Ascending aorta (tissue), 2 donors: Measurements from ENCODE around the gene AGAP5. TPM values are rescaled to one million over a fixed set of nuclear protein-coding genes. Genes with fewer than 3 reads are reported as not detected.
"Not testable (repeated sequence)": the region's sequence is repeated elsewhere in the genome, so short reads cannot be mapped to it uniquely, and the experiment has no call there.

Source experiments
- DNase-seq, 2 donors: peaks; one replicate each; pipeline ENCODE4 v3.0.0-alpha.2; 2019; ENCODE audit warnings: low spot score in 2 of 2
- H3K27ac ChIP-seq, 2 donors: fragments of 200-600 bp; sonication (generic); one replicate each; pipeline ENCODE4 v1.5.1; 2016 to 2017; ENCODE audit warnings: mild to moderate bottlenecking in 1 of 2
- H3K27me3 ChIP-seq: fragments of 200-600 bp; sonication (generic); one replicate; pipeline ENCODE4 v1.5.1; 2017
- H3K36me3 ChIP-seq, 2 donors: fragments of 200-600 bp; sonication (generic); one replicate each; pipeline ENCODE4 v1.5.1; 2016
- H3K4me1 ChIP-seq, 2 donors: fragments of 200-600 bp; sonication (generic); one replicate each; pipeline ENCODE4 v1.5.1; 2016 to 2017; ENCODE audit warnings: mild to moderate bottlenecking in 1 of 2
- H3K4me3 ChIP-seq, 2 donors: fragments of 200-600 bp; sonication (generic); one replicate each; pipeline ENCODE4 v1.5.1; 2016 to 2017; ENCODE audit warnings: mild to moderate bottlenecking in 1 of 2
- H3K9me3 ChIP-seq, 2 donors: fragments of 200-600 bp; sonication (generic); one replicate each; pipeline ENCODE4 v1.5.1; 2016
- CTCF ChIP-seq, 3 experiments: fragments of 200-600 bp in 2 of 3; fragments of 450-650 bp in 1 of 3; sonication (generic) in 2 of 3; IDR thresholded peaks; one replicate each; pipeline ENCODE4 v1.5.1; 2016 to 2019; ENCODE audit warnings: antibody characterized with exemption in 3 of 3, mild to moderate bottlenecking in 1 of 3, moderate library complexity in 1 of 3
- intact Hi-C: fragments of 100-400 bp; cut with DNase I; formaldehyde crosslinking; loops from one replicate; pipeline ENCODE4 v1.15.1; 2023
- total RNA-seq: library from RNA; depleted of rRNA; stranded (reverse); fragments of >200 nt; gene quantifications from one replicate; pipeline ENCODE4 v1.1.0, GENCODE V29; 2016

Gene AGAP5
- total RNA-seq, result 0.32 TPM

- H3K4me1 ChIP-seq, H3K4me3 ChIP-seq, DNase-seq, intact Hi-C loops, H3K9me3 ChIP-seq, H3K27ac ChIP-seq, H3K27me3 ChIP-seq, H3K36me3 ChIP-seq: not testable (repeated sequence)
These were observed at the start of gene AGAP5 for GRCh38 chr10:73697675-73698159. TSS of gene AGAP5 (minus strand) at chr10:73698109. CDS start at chr10:73697755, 354 bp downstream.

- peak in 1 of 2 donors; percentile 50 for DNase-seq
- TF ChIP-seq CTCF (IDR thresholded peaks at IDR 0.05), result no peak
- peaks cover 49 to 51% of the 10 kb centered on the region in 2 donors for H3K36me3 ChIP-seq
- no peak overlapping the region for H3K4me3 ChIP-seq
- intact Hi-C loops, result loop anchor here (10.0 kb wide), 1 partner anchor 502 kb away; the partner anchor contains the start of gene DNAJC9
- H3K4me1 ChIP-seq, result peaks cover 12 to 27% of the 10 kb centered on the region in 2 donors
- no peaks in the 10 kb centered on the region for H3K9me3 ChIP-seq
- no peaks in the 10 kb centered on the region for H3K27me3 ChIP-seq
- no peak overlapping the region for H3K27ac ChIP-seq
These were observed 48.8 kb upstream of the AGAP5 start for GRCh38 chr10:73746721-73747120.

GRCh38 chr10:73744664-73744975 lies 46.7 kb upstream of the AGAP5 start:
- no peak for TF ChIP-seq CTCF (IDR thresholded peaks at IDR 0.05)
- H3K4me1 ChIP-seq, result peaks cover 12 to 25% of the 10 kb centered on the region in 2 donors
- intact Hi-C loops, result loop anchor here (1.0 to 10.0 kb wide), 4 partner anchors 28 to 500 kb away; partner anchors contain the start of genes DNAJC9, NDST2 and ZSWIM8

GRCh38 chr10:73743905-73744663 lies 46.2 kb upstream of the AGAP5 start, which contains the start of gene SEC24C:
TSS of gene SEC24C (plus strand) at chr10:73744372. CDS start at chr10:73746833, 2,461 bp downstream.
- H3K27ac ChIP-seq, result peak within 1 kb of the TSS; percentile 95 to 96
- peak within 1 kb of the TSS; percentile 73 to 82 for H3K4me3 ChIP-seq
- no peaks in the 10 kb centered on the region for H3K27me3 ChIP-seq
- TF ChIP-seq CTCF (IDR thresholded peaks at IDR 0.05), result no peak
- intact Hi-C loops, result loop anchor here (1.0 to 10.0 kb wide), 4 partner anchors 28 to 499 kb away; partner anchors contain the start of genes DNAJC9, NDST2 and ZSWIM8
- no peaks in the 10 kb centered on the region for H3K9me3 ChIP-seq
- DNase-seq, result peak; percentile 87 to 98
- peaks cover 12 to 25% of the 10 kb centered on the region in 2 donors for H3K4me1 ChIP-seq
- H3K36me3 ChIP-seq, result peaks cover 27 to 28% of the 10 kb centered on the region in 2 donors

More at GRCh38 chr10:73744664-73744975, 46.7 kb upstream of the AGAP5 start:
- peaks cover 28 to 33% of the 10 kb centered on the region in 2 donors for H3K36me3 ChIP-seq
- DNase-seq, result peak in 1 of 2 donors; percentile 78
- H3K27ac ChIP-seq, result peak overlapping the region; percentile 95 to 96
- no peaks in the 10 kb centered on the region for H3K27me3 ChIP-seq
- H3K4me3 ChIP-seq, result peak overlapping the region; percentile 73 to 82
- no peaks in the 10 kb centered on the region for H3K9me3 ChIP-seq

GRCh38 chr10:73743327-73743904 lies 45.5 kb upstream of the AGAP5 start:
- DNase-seq, result no peak
- Histone ChIP-seq H3K4me1 (peaks cover 12 to 25% of the 10 kb centered on the region in 2 donors), H3K27ac (peak overlapping the region; percentile 95 to 96), H3K27me3 (no peaks in the 10 kb centered on the region), H3K36me3 (peaks cover 21% of the 10 kb centered on the region in 2 donors), H3K4me3 (peak overlapping the region; percentile 73 to 82), H3K9me3 (no peaks in the 10 kb centered on the region)
- TF ChIP-seq CTCF (IDR thresholded peaks at IDR 0.05), result no peak
- intact Hi-C loops, result loop anchor here (10.0 kb wide), 1 partner anchor 499 kb away; the partner anchor contains the start of gene DNAJC9

- peaks cover 12 to 25% of the 10 kb centered on the region in 2 donors for H3K4me1 ChIP-seq
- no peaks in the 10 kb centered on the region for H3K9me3 ChIP-seq
- intact Hi-C loops, result loop anchor here (10.0 kb wide), 1 partner anchor 498 kb away; the partner anchor contains the start of gene DNAJC9
- peak overlapping the region in 1 of 2 donors; percentile 95 for H3K27ac ChIP-seq
- peak overlapping the region in 1 of 2 donors; percentile 82 for H3K4me3 ChIP-seq
- H3K27me3 ChIP-seq, result no peaks in the 10 kb centered on the region
- peaks cover 14 to 16% of the 10 kb centered on the region in 2 donors for H3K36me3 ChIP-seq
- DNase-seq, result no peak
- no peak for TF ChIP-seq CTCF (IDR thresholded peaks at IDR 0.05)
These were observed 44.5 kb upstream of the AGAP5 start for GRCh38 chr10:73742454-73742734.

GRCh38 chr10:73740501-73741254 lies 42.8 kb upstream of the AGAP5 start:
- not testable (repeated sequence) for H3K9me3 ChIP-seq, H3K27me3 ChIP-seq, H3K4me3 ChIP-seq, H3K27ac ChIP-seq, DNase-seq
- intact Hi-C loops, result loop anchor here (10.0 kb wide), 1 partner anchor 496 kb away; the partner anchor contains the start of gene DNAJC9
- H3K4me1 ChIP-seq, result peaks cover 11 to 14% of the 10 kb centered on the region in 2 donors
- peaks cover 9 to 13% of the 10 kb centered on the region in 2 donors for H3K36me3 ChIP-seq
